SK-N-SH (cell line): ENCODE measurements around the gene CACNA2D3. TPM values are rescaled to one million over a fixed set of nuclear protein-coding genes. Genes with fewer than 3 reads are reported as not detected.

Experiments
- CTCF ChIA-PET: fragments of 300-600, 350-600 bp; formaldehyde crosslinking; extraction: SDS; loops from one replicate; lab custom pipeline; 2021; lab: Yijun Ruan, JAX
- POLR2A ChIA-PET: fragments of 350-600 bp; sonication (Branson Sonifier 250); formaldehyde crosslinking; extraction: SDS; loops from one replicate; lab custom pipeline; 2020; ENCODE audit warnings: antibody characterized with exemption, inconsistent platforms; lab: Yijun Ruan, JAX
- DNase-seq: peaks from one replicate; pipeline ENCODE4 v3.0.0; 2012
- H2AFZ ChIP-seq: fragments of 200-600 bp; sonication (generic); 2 replicates; pipeline ENCODE4 v1.8.1; 2016; ENCODE audit warnings: antibody characterized with exemption, mild to moderate bottlenecking, low read depth
- H3F3A ChIP-seq: fragments of 200-600 bp; sonication (generic); replicated peaks from 2 replicates; pipeline ENCODE3; 2016; ENCODE audit warnings: antibody characterized with exemption, mild to moderate bottlenecking; ENCODE audit not compliant: insufficient read depth
- H3K27ac ChIP-seq, 2 experiments: fragments of 200-500 bp in 1 of 2; fragments of 200-600 bp in 1 of 2; sonication (Bioruptor generic) in 1 of 2; sonication (generic), shearing (Covaris generic) in 1 of 2; 2 replicates each; pipeline versions ENCODE4 v1.5.1 to v1.6.1; 2014 to 2016; ENCODE audit warnings: low read depth in 2 of 2, inconsistent platforms in 1 of 2, low read length in 1 of 2, mild to moderate bottlenecking in 1 of 2, mixed read lengths in 1 of 2
- H3K27me3 ChIP-seq: fragments of 200-600 bp; sonication (generic), shearing (Covaris generic); 2 replicates; pipeline ENCODE4 v1.6.1; 2016; ENCODE audit warnings: mixed run types; ENCODE audit not compliant: insufficient read depth
- H3K36me3 ChIP-seq, 2 experiments: fragments of 200-500 bp in 1 of 2; fragments of 200-600 bp in 1 of 2; sonication (Bioruptor generic) in 1 of 2; sonication (generic) in 1 of 2; replicated peaks in 1 of 2; 2 replicates each; pipeline versions ENCODE3 to v1.5.1; 2014 to 2016; ENCODE audit warnings: low read length in 1 of 2, mild to moderate bottlenecking in 1 of 2; ENCODE audit not compliant: insufficient read depth in 2 of 2, control insufficient read depth in 1 of 2
- H3K4me1 ChIP-seq, 2 experiments: fragments of 200-500 bp in 1 of 2; fragments of 200-600 bp in 1 of 2; sonication (Bioruptor generic) in 1 of 2; sonication (generic), shearing (Covaris generic) in 1 of 2; 2 replicates each; pipeline versions ENCODE4 v1.5.1 to v1.6.1; 2014 to 2016; ENCODE audit warnings: low read depth in 1 of 2, low read length in 1 of 2, mixed run types in 1 of 2; ENCODE audit not compliant: insufficient read depth in 2 of 2, control insufficient read depth in 1 of 2
- H3K4me2 ChIP-seq: fragments of 200-600 bp; sonication (generic), shearing (Covaris generic); 2 replicates; pipeline ENCODE4 v1.6.1; 2017; ENCODE audit warnings: mixed run types
- H3K4me3 ChIP-seq, 2 experiments: fragments of 200-500 bp in 1 of 2; fragments of 200-600 bp in 1 of 2; sonication (Bioruptor generic) in 1 of 2; sonication (generic), shearing (Covaris generic) in 1 of 2; 2 replicates each; pipeline versions ENCODE4 v1.5.1 to v1.8.1; 2014 to 2016; ENCODE audit warnings: low read depth in 2 of 2, inconsistent platforms in 1 of 2, low read length in 1 of 2, mild to moderate bottlenecking in 1 of 2, mixed read lengths in 1 of 2, moderate library complexity in 1 of 2
- H3K79me2 ChIP-seq: fragments of 200-600 bp; sonication (generic); 2 replicates; pipeline ENCODE4 v1.8.1; 2017; ENCODE audit warnings: mild to moderate bottlenecking; ENCODE audit not compliant: insufficient read depth
- H3K9ac ChIP-seq: fragments of 200-600 bp; sonication (generic); 2 replicates; pipeline ENCODE4 v1.6.1; 2017; ENCODE audit warnings: mixed run types
- H3K9me2 ChIP-seq: fragments of 200-600 bp; sonication (generic); 2 replicates; pipeline ENCODE4 v1.6.1; 2017; ENCODE audit warnings: mixed run types
- H3K9me3 ChIP-seq: fragments of 200-600 bp; sonication (generic); 2 replicates; pipeline ENCODE4 v1.6.1; 2017; ENCODE audit warnings: mixed run types, mild to moderate bottlenecking, moderate library complexity
- H4K20me1 ChIP-seq: fragments of 200-600 bp; sonication (generic); 2 replicates; pipeline ENCODE4 v1.6.1; 2017; ENCODE audit warnings: mild to moderate bottlenecking, mixed run types; ENCODE audit not compliant: insufficient read depth
- CHD2 ChIP-seq: fragments of 150-350 bp; IDR thresholded peaks from 2 replicates; pipeline ENCODE4 v1.6.1; 2018; ENCODE audit warnings: low read length; ENCODE audit not compliant: partially characterized antibody
- FOXJ3 ChIP-seq: sonication (generic); formaldehyde crosslinking; IDR thresholded peaks from 2 replicates; pipeline ENCODE4 v1.5.1; 2020; ENCODE audit warnings: mild to moderate bottlenecking, missing genetic modification reagents
- IRF3 ChIP-seq: fragments of 150-350 bp; IDR thresholded peaks from 2 replicates; pipeline ENCODE4 v1.6.1; 2016; ENCODE audit warnings: mild to moderate bottlenecking, low read depth, low read length
- RAD21 ChIP-seq: IDR thresholded peaks from 2 replicates; pipeline ENCODE4 v1.6.1; 2012; ENCODE audit warnings: mild to moderate bottlenecking, low read length
- RFX5 ChIP-seq: IDR thresholded peaks from 2 replicates; pipeline ENCODE4 v1.6.1; 2012; ENCODE audit warnings: mild to moderate bottlenecking, improper control_type of control experiment, low read length
- WGBS: methylation state at CpG from one replicate; pipeline ENCODE4 v1.1.6; 2017; ENCODE audit warnings: low lambda C conversion rate; 5-methylcytosine and 5-hydroxymethylcytosine counted together
- polyA plus RNA-seq, 3 experiments: library from polyadenylated mRNA; depleted of rRNA; stranded (reverse); fragments of >200 nt; gene quantifications; 2 replicates each; pipeline ENCODE4 v1.2.3, GENCODE V29; 2012
- TF ChIP-seq, protein P1 (sequence below): IDR thresholded peaks from 2 replicates; pipeline ENCODE4 v1.6.1; 2012; ENCODE audit warnings: mild to moderate bottlenecking, low read depth, low read length, moderate library complexity

The CACNA2D3 gene
- polyA plus RNA-seq, 1 of the 3 experiments (the other 2 are of a cell fraction), result 0.15 TPM

DNA sequence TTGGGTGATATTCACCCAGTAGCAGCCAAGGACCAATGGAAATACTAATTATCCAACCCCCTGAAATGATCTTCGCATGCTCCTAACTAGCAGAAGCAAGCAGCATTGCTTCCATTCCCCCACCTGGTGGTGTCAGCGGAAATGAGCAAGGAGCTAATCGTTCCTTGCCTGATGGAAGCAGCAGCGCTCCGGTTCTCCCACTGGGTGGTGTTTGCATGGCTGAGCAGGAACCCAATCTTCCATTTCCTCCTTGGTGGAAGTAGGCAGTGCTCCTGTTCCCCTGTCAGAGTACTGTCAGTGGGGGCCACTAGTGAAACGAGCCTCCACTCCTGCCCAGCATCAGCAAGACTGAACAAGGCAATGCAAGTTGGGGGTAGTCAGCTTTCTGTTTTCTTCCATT is 311.5 kb downstream of the CACNA2D3 start:
- Histone ChIP-seq H3K9me3 (no peaks in the 10 kb centered on the region), H3K9me2 (no peaks in the 10 kb centered on the region), H3K4me1 (no peaks in the 10 kb centered on the region), H3K27ac (no peak overlapping the region), H3K9ac (no peak overlapping the region), H3F3A (no peaks in the 10 kb centered on the region), H3K79me2 (no peaks in the 10 kb centered on the region), H3K4me3 (peak overlapping the region in 1 of 2 experiments; percentile 24; a peak in 1 of 4 replicates), H3K27me3 (no peaks in the 10 kb centered on the region), H3K36me3 (no peaks in the 10 kb centered on the region), H2AFZ (no peak overlapping the region), H4K20me1 (no peaks in the 10 kb centered on the region), H3K4me2 (no peak overlapping the region)
- peak; percentile 20 for DNase-seq
- WGBS, result 59% methylated on average over 5 of the region's 6 CpGs
- ChIA-PET CTCF (interaction anchor here (0.6 to 1.6 kb wide), 9 partner anchors 9 to 1609 kb away, joined by 3 to 7 read pairs (median 3); no protein-coding TSS in a partner anchor), POLR2A (no interaction called here)
- TF ChIP-seq RAD21, result peak; percentile 32; the same call in 1 of the 2 replicates
- TF ChIP-seq, protein P1, sequence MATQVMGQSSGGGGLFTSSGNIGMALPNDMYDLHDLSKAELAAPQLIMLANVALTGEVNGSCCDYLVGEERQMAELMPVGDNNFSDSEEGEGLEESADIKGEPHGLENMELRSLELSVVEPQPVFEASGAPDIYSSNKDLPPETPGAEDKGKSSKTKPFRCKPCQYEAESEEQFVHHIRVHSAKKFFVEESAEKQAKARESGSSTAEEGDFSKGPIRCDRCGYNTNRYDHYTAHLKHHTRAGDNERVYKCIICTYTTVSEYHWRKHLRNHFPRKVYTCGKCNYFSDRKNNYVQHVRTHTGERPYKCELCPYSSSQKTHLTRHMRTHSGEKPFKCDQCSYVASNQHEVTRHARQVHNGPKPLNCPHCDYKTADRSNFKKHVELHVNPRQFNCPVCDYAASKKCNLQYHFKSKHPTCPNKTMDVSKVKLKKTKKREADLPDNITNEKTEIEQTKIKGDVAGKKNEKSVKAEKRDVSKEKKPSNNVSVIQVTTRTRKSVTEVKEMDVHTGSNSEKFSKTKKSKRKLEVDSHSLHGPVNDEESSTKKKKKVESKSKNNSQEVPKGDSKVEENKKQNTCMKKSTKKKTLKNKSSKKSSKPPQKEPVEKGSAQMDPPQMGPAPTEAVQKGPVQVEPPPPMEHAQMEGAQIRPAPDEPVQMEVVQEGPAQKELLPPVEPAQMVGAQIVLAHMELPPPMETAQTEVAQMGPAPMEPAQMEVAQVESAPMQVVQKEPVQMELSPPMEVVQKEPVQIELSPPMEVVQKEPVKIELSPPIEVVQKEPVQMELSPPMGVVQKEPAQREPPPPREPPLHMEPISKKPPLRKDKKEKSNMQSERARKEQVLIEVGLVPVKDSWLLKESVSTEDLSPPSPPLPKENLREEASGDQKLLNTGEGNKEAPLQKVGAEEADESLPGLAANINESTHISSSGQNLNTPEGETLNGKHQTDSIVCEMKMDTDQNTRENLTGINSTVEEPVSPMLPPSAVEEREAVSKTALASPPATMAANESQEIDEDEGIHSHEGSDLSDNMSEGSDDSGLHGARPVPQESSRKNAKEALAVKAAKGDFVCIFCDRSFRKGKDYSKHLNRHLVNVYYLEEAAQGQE, result no peak
- TF ChIP-seq FOXJ3 (CRISPR knock-in tag), result no peak
- no peak for TF ChIP-seq IRF3

DNA sequence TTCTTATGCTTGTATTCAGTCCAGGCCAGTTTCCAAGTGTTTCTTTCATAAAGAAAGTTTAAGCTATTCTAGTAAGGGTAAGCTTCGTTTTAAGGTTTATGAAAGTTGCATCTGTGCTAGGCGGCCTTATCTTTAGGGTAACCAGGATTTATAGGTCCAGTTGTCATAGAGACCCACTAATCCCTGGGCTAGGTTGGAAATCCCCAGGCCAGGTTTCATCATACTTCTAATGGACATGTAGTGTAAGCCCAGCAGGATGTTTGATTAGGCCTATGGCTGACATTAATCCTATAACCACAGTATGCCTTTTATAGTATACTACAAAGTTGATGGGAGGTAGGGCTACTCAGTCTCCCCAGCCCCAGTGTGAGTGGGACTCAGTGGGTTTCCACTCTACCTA is 312.4 kb downstream of the CACNA2D3 start:
- H3K27ac ChIP-seq, result no peak overlapping the region
- ChIA-PET CTCF (interaction anchor here (0.8 to 1.4 kb wide), 3 partner anchors 19 to 403 kb away, joined by 3 read pairs; no protein-coding TSS in a partner anchor), POLR2A (no interaction called here)
- no peaks in the 10 kb centered on the region for H3K4me1 ChIP-seq
- no peaks in the 10 kb centered on the region for H3K36me3 ChIP-seq
- no peaks in the 10 kb centered on the region for H3K79me2 ChIP-seq
- H3K4me3 ChIP-seq, result no peak overlapping the region
- H4K20me1 ChIP-seq, result no peaks in the 10 kb centered on the region
- H3K9ac ChIP-seq, result no peak overlapping the region
- no peak overlapping the region for H3K4me2 ChIP-seq
- DNase-seq, result no peak
- TF ChIP-seq CHD2 (no peak), RFX5 (no peak)
- no peaks in the 10 kb centered on the region for H3K9me3 ChIP-seq
- H3K27me3 ChIP-seq, result no peaks in the 10 kb centered on the region
- no peaks in the 10 kb centered on the region for H3K9me2 ChIP-seq
- WGBS, result 19% methylated on average over 2 of the region's 2 CpGs
- H3F3A ChIP-seq, result no peaks in the 10 kb centered on the region
- no peak overlapping the region for H2AFZ ChIP-seq
